ENCODE data around the gene GLRX5.

GLRX5 gene

DNA sequence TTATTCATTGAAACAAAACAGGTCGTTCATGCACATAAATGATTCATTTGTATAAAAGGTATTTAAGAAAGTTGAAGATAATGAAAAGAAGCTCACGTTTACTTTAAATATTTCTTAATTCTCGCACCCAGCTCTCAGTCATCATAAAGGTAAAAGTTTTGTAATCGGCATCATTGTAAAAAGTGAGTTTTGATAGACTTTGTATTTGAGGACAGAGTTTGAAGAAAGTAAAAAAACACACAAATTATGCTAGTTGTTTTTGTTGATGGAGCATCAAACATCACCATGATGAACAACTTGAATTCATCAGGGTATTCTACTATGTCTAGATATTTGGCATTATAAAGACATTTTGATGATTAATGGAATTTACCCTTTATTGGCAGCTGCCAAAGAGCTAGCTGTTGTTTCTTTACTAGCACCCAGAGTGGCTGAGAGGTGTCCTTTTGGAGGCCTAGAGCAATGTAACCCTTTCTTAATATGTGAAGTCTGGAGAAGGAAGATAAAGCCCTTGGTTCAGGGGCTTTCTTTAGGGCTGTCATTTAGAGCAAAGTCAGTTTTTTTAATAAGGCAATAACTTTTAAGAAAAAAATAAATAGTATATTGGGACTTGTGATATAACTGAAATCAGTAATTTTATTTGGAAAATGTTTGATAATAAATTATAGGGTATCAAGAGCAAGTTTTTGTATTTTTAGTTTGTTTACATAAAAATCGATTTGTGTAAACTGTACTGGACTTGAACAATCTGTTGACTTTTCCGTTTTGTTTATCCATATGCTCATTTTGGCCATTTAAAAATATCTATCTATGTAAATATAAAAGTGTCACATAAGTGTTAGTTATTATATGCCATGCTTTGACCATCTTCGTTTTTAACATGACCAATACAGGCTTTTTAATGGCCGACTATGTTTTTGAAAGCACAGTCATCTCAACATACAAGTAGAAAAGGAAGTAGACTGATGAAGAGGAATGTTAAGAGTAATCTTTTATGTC lies 7.4 kb downstream of the GLRX5 start:
- H3K9me3 ChIP-seq (ENCODE audit: control insufficient read depth, low read length) = no peaks in the 10 kb centered on the region
- no peak for DNase-seq
- H3K36me3 ChIP-seq (ENCODE audit: control insufficient read depth, insufficient read depth, low read length) = no peaks in the 10 kb centered on the region
- no peaks in the 10 kb centered on the region for H3K4me1 ChIP-seq (ENCODE audit: control insufficient read depth, insufficient read depth, low read length, poor library complexity, severe bottlenecking)
- H3K27me3 ChIP-seq (replicated peaks; ENCODE audit: control insufficient read depth, insufficient read depth, low read length, poor library complexity, severe bottlenecking) = no peaks in the 10 kb centered on the region
- H3K27ac ChIP-seq (ENCODE audit: insufficient read depth, low read length, poor library complexity, severe bottlenecking) = no peak overlapping the region
- no peak overlapping the region for H3K4me3 ChIP-seq (ENCODE audit: insufficient read depth, low read depth, low read length, poor library complexity, severe bottlenecking)

- Histone ChIP-seq H3K27me3 (replicated peaks; ENCODE audit: control insufficient read depth, insufficient read depth, low read length, poor library complexity, severe bottlenecking) (no peaks in the 10 kb centered on the region), H3K4me1 (ENCODE audit: control insufficient read depth, insufficient read depth, low read length, poor library complexity, severe bottlenecking) (no peaks in the 10 kb centered on the region), H3K4me3 (ENCODE audit: insufficient read depth, low read depth, low read length, poor library complexity, severe bottlenecking) (no peak overlapping the region), H3K36me3 (ENCODE audit: control insufficient read depth, insufficient read depth, low read length) (no peaks in the 10 kb centered on the region), H3K9me3 (ENCODE audit: control insufficient read depth, low read length) (no peaks in the 10 kb centered on the region), H3K27ac (ENCODE audit: insufficient read depth, low read length, poor library complexity, severe bottlenecking) (no peak overlapping the region)
- no peak for DNase-seq
Observed at GRCh38 chr14:95543021-95543420, 8.2 kb downstream of the GLRX5 start.

DNA sequence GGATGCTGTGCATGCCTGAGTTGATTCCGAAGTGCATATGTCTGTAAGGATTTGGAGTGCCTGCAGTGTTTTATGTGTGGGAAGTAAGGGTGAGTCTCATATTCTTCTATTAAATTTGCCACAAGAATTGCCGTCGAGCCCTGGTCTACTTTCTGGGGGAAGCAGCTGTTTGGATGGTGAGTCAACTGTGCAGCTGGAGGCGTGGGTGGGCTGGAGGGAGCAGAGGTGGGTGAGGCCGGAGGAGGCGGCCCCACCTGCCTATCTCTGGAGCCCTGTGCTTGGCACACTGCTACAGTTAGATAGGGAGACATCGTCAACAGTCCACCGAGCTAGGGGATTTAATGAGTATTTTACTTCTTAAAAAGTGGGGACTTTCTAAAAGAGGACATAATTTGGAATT lies 9.7 kb downstream of the GLRX5 start:
- H3K9me3 ChIP-seq (ENCODE audit: control insufficient read depth, low read length) = no peaks in the 10 kb centered on the region
- no peaks in the 10 kb centered on the region for H3K4me1 ChIP-seq (ENCODE audit: control insufficient read depth, insufficient read depth, low read length, poor library complexity, severe bottlenecking)
- no peaks in the 10 kb centered on the region for H3K36me3 ChIP-seq (ENCODE audit: control insufficient read depth, insufficient read depth, low read length)
- no peak for DNase-seq
- no peak overlapping the region for H3K4me3 ChIP-seq (ENCODE audit: insufficient read depth, low read depth, low read length, poor library complexity, severe bottlenecking)
- no peaks in the 10 kb centered on the region for H3K27me3 ChIP-seq (replicated peaks; ENCODE audit: control insufficient read depth, insufficient read depth, low read length, poor library complexity, severe bottlenecking)
- no peak overlapping the region for H3K27ac ChIP-seq (ENCODE audit: insufficient read depth, low read length, poor library complexity, severe bottlenecking)

DNA sequence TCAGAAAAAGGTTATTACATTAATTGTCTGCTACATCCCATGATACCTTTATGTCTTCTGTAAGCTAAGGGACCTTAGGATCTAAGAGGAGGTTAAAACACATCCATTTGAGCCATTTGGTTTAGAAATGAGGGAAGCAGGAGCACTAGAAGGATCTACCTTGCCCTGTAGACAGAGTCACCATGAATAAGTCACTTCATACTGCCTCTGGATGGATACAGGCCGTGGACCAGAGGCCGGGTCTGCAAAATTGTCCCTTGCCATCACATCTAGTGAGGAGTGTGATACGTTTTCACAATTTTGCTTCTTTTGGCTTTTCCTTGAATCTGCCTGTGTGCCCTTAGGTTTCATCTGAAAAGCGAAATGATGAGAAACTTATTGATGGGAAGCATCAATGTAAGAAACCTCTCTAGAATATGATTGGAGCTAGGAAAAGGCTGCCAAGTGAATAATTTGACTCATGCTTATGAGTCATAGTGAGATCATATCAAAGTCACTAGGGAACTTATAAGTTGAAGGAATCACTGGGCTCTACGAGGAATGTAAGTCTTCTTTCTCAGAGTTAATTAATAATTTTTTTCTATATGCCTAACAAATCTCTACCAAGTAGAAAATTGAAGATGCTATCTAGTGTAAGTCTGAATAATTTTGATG lies 10.8 kb downstream of the GLRX5 start:
- Histone ChIP-seq H3K4me3 (ENCODE audit: insufficient read depth, low read depth, low read length, poor library complexity, severe bottlenecking) (no peak overlapping the region), H3K9me3 (ENCODE audit: control insufficient read depth, low read length) (no peaks in the 10 kb centered on the region), H3K27ac (ENCODE audit: insufficient read depth, low read length, poor library complexity, severe bottlenecking) (no peak overlapping the region), H3K36me3 (ENCODE audit: control insufficient read depth, insufficient read depth, low read length) (no peaks in the 10 kb centered on the region), H3K27me3 (replicated peaks; ENCODE audit: control insufficient read depth, insufficient read depth, low read length, poor library complexity, severe bottlenecking) (no peaks in the 10 kb centered on the region), H3K4me1 (ENCODE audit: control insufficient read depth, insufficient read depth, low read length, poor library complexity, severe bottlenecking) (no peaks in the 10 kb centered on the region)
- DNase-seq = no peak

- Histone ChIP-seq H3K27ac (ENCODE audit: insufficient read depth, low read length, poor library complexity, severe bottlenecking) (no peak overlapping the region), H3K27me3 (replicated peaks; ENCODE audit: control insufficient read depth, insufficient read depth, low read length, poor library complexity, severe bottlenecking) (no peaks in the 10 kb centered on the region), H3K4me1 (ENCODE audit: control insufficient read depth, insufficient read depth, low read length, poor library complexity, severe bottlenecking) (no peaks in the 10 kb centered on the region), H3K9me3 (ENCODE audit: control insufficient read depth, low read length) (no peaks in the 10 kb centered on the region), H3K4me3 (ENCODE audit: insufficient read depth, low read depth, low read length, poor library complexity, severe bottlenecking) (no peak overlapping the region), H3K36me3 (ENCODE audit: control insufficient read depth, insufficient read depth, low read length) (no peaks in the 10 kb centered on the region)
- DNase-seq = no peak
Observed at GRCh38 chr14:95547272-95547625, 12.4 kb downstream of the GLRX5 start.

GRCh38 chr14:95547626-95548327 lies 12.9 kb downstream of the GLRX5 start:
- Histone ChIP-seq H3K36me3 (ENCODE audit: control insufficient read depth, insufficient read depth, low read length) (no peaks in the 10 kb centered on the region), H3K9me3 (ENCODE audit: control insufficient read depth, low read length) (no peaks in the 10 kb centered on the region), H3K4me3 (ENCODE audit: insufficient read depth, low read depth, low read length, poor library complexity, severe bottlenecking) (no peak overlapping the region), H3K27ac (ENCODE audit: insufficient read depth, low read length, poor library complexity, severe bottlenecking) (no peak overlapping the region), H3K27me3 (replicated peaks; ENCODE audit: control insufficient read depth, insufficient read depth, low read length, poor library complexity, severe bottlenecking) (no peaks in the 10 kb centered on the region), H3K4me1 (ENCODE audit: control insufficient read depth, insufficient read depth, low read length, poor library complexity, severe bottlenecking) (no peaks in the 10 kb centered on the region)
- no peak for DNase-seq

- no peak overlapping the region for H3K27ac ChIP-seq (ENCODE audit: insufficient read depth, low read length, poor library complexity, severe bottlenecking)
- no peak for DNase-seq
- H3K4me3 ChIP-seq (ENCODE audit: insufficient read depth, low read depth, low read length, poor library complexity, severe bottlenecking) = no peak overlapping the region
- no peaks in the 10 kb centered on the region for H3K9me3 ChIP-seq (ENCODE audit: control insufficient read depth, low read length)
- H3K36me3 ChIP-seq (ENCODE audit: control insufficient read depth, insufficient read depth, low read length) = no peaks in the 10 kb centered on the region
- H3K4me1 ChIP-seq (ENCODE audit: control insufficient read depth, insufficient read depth, low read length, poor library complexity, severe bottlenecking) = no peaks in the 10 kb centered on the region
- no peaks in the 10 kb centered on the region for H3K27me3 ChIP-seq (replicated peaks; ENCODE audit: control insufficient read depth, insufficient read depth, low read length, poor library complexity, severe bottlenecking)
Observed at GRCh38 chr14:95548328-95548929, 13.6 kb downstream of the GLRX5 start.

DNA sequence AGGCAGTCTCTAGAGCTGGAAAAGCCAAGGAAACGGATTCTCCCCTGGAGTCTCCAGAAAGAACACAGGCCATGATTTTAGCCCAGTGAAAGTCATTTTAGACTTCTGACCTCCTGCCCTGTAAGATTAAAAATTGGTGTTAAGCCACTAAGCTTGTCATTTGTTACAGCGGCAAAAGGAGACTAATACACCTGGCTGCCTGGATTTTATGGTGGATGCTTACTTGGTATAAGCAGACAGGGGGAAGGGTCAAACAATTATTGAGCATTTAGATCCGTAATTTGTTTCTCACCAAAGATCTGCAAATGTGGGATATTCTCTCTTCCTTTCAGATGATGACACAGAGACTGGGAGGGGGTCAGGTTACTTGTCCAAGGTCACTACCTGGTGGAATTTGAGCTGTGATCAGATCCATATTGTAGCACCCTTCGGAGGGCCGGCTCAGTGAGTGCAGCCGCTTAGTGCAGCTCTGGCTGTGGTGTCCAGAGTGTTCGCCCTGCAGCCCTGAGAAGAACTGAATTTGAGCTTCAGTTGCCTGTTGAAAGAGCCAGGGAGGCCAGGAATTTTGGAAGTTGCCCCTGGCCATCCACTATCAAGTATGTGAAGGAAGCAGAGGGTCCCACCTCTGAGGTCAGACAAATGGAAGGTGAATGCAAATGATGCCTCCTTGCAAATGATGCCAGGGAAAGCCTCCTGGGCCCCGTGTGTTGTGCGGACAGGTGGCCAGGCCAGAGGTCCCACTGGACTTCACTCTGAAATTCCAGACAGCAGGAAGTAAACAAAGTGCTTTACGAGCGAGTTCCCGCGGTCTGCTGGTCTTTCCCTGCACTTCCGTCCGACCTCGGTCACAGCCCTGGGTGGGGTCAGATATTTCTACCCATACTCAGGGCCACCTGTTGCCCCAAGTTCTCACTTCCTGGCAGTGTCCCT lies 15.1 kb downstream of the GLRX5 start:
- no peaks in the 10 kb centered on the region for H3K4me1 ChIP-seq (ENCODE audit: control insufficient read depth, insufficient read depth, low read length, poor library complexity, severe bottlenecking)
- no peak for DNase-seq

GRCh38 chr14:95551435-95551834 lies 16.6 kb downstream of the GLRX5 start:
- Histone ChIP-seq H3K4me3 (ENCODE audit: insufficient read depth, low read depth, low read length, poor library complexity, severe bottlenecking) (no peak overlapping the region), H3K36me3 (ENCODE audit: control insufficient read depth, insufficient read depth, low read length) (no peaks in the 10 kb centered on the region), H3K27me3 (replicated peaks; ENCODE audit: control insufficient read depth, insufficient read depth, low read length, poor library complexity, severe bottlenecking) (no peaks in the 10 kb centered on the region), H3K4me1 (ENCODE audit: control insufficient read depth, insufficient read depth, low read length, poor library complexity, severe bottlenecking) (no peaks in the 10 kb centered on the region), H3K9me3 (ENCODE audit: control insufficient read depth, low read length) (no peaks in the 10 kb centered on the region), H3K27ac (ENCODE audit: insufficient read depth, low read length, poor library complexity, severe bottlenecking) (no peak overlapping the region)
- no peak for DNase-seq

More for the DNA sequence above, 15.1 kb downstream of the GLRX5 start:
- no peak overlapping the region for H3K4me3 ChIP-seq (ENCODE audit: insufficient read depth, low read depth, low read length, poor library complexity, severe bottlenecking)
- no peaks in the 10 kb centered on the region for H3K27me3 ChIP-seq (replicated peaks; ENCODE audit: control insufficient read depth, insufficient read depth, low read length, poor library complexity, severe bottlenecking)
- no peaks in the 10 kb centered on the region for H3K36me3 ChIP-seq (ENCODE audit: control insufficient read depth, insufficient read depth, low read length)
- no peak overlapping the region for H3K27ac ChIP-seq (ENCODE audit: insufficient read depth, low read length, poor library complexity, severe bottlenecking)
- no peaks in the 10 kb centered on the region for H3K9me3 ChIP-seq (ENCODE audit: control insufficient read depth, low read length)

All from effector memory CD4-positive, alpha-beta T cell (primary cell).